HG02981 (cell line): ENCODE data around the gene E2F6.
"Not testable (repeated sequence)": the region's sequence is repeated elsewhere in the genome, so short reads cannot be mapped to it uniquely, and the experiment has no call there.

Source experiments
- ATAC-seq: cut with Tn5 transposase; IDR thresholded peaks from one replicate; pipeline ENCODE4 v1.9.1; 2021; ENCODE audit warnings: mild to moderate bottlenecking, moderate library complexity; ENCODE audit not compliant: unreplicated experiment

E2F6 gene

DNA sequence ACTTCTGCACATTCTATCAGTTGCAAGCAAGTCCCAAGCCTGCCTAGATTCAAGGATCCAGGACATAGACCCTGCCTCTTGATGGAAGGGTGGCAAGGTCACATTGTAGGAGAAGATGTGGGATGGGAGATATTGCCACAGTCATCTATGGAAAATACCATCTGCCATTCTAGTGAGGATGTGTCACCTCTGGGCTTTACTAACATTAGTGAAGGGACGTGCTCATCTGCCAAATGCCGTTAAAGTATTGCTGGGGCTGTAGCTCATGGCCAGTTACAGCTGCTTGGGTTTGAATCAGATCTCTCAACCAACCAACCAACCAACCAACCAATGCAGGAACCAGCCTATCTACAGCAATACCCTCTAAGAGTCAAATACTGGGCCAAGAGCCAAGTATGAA is 49.0 kb downstream of the E2F6 start:
- no peak for ATAC-seq

DNA sequence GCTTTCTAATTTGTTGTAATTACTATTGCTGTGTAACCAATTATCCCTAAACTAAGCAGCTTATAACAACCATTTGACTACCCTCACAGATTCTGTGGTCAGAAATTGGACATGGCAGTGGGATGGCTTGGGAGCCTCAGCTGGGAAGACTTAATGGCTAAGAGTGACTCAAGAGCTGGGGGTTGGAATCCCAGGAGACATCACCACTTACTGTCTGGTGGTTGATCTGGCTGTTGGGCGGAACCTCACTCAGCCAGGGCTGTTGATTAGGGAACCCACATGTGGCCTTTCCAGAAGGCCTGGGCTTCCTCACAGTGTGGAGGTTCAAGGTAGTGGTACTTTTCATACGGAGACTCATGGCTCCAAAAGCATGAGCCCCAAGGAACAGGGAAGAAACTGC is 49.8 kb downstream of the E2F6 start:
- no peak for ATAC-seq

DNA sequence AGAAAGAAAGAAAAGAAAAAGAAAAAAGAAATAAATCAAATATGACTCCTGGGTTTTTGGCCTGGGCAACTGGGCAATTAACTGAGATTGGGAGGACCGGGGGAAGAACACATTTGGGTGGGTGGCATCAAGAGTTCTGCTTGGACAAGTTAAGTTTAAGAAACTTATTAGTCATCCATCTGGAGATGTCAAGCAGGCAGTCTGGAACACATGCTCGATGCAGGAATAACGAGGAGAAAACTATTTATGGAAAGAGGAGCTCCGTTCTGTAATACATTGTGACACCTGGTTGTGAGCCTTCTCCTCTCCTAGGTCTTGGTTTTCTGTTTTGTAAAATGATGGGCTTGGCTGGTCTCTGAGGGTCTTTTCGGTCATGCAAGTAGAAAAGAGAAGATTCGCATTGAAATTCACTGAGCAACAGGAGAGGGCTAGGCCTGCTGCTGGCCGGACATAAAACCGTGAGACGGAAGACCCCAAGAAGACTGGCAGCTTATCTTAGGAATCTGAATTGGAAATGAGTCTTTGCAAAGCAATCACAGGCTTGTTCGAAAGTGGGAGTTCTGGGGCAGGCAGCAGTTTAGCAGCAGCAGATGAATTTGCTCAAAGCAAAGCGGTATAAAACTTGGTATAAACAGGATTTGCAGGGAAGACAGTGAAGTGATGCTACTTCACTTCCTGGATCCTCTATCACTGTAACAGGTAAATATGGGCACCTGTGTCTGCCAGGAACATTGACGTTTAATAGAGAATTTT is 51.4 kb downstream of the E2F6 start:
- ATAC-seq: no peak

DNA sequence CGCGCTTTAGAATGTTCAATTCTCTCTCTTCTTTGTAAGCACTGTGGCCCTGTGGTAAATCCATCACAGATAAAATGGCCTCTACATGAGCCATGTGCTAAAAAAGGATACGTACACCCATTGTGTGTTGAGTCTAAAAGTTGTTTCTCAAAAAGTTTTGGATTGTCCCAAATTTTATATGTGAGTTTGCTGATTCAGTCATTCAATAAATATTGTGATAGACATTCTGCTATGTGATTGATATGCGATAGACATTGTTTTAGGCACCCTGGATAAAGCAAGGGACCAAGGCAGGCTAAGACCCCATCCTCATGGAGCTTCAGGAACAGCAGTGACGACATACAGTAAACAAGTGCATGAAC is 53.5 kb downstream of the E2F6 start:
- ATAC-seq: no peak

DNA sequence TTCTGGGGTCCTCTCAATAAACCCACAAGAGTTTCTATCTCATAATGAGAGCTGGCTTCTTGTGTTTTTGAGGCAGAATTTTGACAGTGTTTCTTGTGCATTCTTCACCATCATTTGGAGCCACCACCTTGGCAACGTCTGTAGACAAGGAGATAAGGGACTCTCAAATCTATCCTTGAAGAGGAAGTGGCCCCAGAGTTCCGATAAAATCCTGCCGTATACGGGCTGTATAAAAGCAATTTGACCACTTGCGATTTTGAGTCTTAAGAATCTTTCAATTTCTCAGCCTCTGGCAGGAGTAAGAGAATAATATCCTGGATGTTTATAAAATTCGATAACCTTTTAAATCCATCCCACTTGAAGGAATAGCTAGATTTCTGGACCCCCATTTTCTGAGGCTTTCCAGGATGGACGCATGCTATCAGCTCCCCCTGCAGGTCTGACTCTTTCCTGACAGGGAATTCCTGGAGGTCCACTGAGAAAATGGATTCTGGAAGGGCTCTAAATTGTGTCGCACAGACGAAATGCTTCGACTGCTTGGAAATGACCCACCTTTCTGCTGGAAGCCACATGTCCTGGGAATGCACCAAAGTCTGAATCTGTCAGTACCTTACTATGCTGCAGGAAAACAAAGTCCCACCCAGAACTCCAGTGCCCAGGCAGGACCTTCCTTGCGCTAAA is 54.1 kb downstream of the E2F6 start:
- ATAC-seq: no peak

DNA sequence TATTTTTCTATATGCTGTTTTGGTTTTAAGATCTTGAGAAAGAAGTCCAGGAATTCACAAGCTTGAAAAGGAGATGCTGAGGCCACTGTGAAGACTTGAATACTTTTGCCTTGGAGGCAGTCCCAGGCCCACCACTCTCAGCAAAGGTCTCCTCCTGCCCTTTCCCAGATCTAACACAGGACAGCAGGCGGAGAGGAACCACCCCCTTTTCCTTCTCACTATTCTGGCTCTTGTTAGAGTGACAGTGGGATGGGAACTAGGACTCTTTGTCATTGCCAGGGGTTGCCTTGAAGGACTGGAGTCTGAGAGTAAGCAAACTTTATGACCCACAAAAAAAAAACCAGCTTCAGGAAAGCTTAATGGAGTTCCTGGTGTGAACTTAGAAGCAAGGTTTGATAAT is 54.7 kb downstream of the E2F6 start:
- ATAC-seq: no peak

DNA sequence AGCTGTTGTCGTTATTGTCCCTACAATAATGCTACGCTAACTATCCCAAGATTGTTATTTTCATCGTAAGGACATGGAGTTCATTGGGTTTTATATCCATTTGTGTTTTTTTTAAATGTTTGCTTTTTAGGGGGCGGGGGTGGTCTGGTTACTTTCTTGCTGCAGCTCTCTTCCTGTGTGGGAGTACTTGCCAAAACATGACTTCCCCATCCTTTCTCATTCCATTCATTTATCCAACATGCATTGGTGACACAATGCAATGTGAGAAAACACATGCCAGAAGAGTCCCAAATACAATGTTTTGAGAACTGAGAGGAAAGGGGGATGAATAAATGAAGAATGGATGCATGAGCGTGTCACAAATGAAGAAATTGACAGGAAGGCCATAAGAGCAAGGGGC is 55.9 kb downstream of the E2F6 start:
- no peak for ATAC-seq

DNA sequence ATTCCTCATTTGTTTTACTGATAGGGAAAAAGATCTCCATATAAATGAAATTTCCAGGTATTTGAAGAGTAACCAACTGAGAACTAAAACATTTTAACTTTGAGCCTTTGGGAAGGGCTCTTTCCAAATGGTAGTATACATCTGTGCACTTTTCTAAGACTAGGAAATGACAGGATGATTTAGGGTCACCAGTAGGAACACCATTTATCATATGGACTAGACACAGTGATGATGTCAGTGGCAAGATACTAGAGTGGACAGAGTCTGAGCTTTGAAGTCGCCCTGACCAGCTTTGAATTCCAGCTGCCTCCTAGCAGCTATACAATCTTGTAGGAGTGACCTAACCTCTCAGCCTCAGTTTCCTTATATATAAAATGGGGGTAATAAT is 56.4 kb downstream of the E2F6 start:
- no peak for ATAC-seq

DNA sequence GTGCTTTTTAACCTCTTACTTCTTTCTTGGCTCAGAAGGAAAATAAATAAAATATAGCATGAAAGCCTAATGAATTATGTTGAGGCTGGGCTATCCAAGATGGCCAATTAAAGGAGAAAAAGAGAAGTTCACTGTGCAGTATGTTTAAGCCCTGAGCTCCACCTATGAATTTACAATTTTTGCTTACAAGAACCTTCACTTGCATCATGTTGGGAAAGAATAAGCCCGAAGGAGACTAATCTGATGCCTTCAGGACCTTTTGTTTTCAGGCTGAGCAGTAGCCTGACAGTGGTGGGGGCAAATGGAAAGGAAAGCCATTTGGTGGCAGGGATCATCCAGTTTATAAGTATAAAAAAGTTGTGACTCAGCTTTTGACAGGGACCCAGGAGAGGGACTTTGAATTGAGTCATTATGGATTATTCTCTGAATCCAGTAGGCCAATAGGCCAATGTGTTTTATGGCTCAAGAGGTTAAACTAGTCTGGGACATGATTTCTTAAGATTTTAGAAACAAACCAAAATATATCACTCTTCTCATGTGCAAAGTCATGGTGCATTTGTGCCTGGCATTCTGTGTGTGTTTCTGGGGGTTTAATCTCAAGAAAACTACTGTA is 56.9 kb downstream of the E2F6 start:
- ATAC-seq: no peak

DNA sequence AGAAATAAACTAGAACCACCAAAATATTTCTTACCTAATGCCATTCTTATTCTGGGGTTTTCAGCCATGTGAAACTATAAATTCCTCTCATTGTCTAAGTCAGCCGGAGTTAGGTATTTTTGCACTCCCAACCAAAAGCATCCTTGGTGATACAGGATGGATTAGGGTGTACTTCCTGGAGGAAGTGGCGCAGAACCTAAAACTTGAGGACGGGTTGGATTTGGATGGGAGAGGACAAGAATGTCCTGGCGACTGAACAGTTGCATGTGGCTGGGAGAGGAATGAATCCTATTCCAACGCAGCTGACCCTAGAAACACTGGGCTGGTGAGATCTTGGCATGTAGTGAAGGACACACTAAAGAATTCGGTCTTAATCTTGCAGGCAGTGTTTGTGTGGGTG is 58.5 kb downstream of the E2F6 start:
- ATAC-seq: no peak

DNA sequence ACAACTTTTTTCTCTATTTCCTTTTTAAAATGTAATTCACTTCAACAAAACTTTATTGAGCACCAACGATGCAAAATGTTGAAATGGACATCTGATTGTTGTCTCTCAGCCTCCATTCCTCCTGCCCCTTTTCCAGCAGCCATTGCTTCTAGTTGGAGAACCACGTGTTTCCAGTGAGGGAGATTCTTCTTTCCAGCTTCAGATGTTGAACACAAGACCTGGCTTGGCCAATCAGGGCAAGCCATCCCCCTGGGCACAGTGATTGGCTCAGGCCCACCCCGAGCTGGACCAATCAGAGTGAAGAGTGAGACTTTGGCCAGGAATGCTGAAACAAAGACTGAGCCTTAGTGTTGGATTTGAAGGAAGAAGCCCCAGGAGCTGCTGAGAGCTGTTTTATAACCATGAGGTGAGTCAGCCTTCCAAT is 59.0 kb downstream of the E2F6 start:
- ATAC-seq: no peak

DNA sequence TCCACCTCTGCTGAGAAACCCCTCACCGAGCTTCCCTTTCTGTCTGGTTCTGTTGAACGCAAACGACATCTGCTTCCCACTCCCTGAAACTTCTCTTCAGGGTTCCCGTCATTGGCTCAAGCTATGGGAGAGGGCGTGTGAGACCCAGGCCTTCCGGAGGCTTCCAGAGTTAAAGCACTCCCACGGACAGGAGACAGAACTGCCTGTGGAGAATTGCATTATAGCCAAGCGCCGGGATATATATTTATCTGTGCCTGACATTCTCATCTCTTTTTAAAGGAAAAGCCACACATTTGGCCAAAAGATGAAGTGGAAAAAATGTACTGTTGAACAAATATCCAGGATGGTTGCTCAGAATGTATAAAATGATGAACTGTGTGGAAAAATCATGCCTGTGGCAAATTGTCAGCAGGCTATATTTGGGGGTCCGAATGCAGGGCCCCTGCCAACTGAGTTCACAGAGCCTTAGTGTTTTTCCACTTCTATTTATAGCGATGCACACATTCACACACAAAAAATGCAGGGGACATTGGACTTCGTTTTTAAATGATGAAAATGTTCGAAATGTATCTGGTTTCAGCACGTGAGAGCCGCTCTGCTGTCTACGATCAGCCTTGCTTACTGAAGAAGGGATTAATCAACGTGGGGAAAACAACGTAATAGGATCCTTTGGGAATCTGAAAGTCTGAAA is 59.5 kb downstream of the E2F6 start:
- no peak for ATAC-seq

DNA sequence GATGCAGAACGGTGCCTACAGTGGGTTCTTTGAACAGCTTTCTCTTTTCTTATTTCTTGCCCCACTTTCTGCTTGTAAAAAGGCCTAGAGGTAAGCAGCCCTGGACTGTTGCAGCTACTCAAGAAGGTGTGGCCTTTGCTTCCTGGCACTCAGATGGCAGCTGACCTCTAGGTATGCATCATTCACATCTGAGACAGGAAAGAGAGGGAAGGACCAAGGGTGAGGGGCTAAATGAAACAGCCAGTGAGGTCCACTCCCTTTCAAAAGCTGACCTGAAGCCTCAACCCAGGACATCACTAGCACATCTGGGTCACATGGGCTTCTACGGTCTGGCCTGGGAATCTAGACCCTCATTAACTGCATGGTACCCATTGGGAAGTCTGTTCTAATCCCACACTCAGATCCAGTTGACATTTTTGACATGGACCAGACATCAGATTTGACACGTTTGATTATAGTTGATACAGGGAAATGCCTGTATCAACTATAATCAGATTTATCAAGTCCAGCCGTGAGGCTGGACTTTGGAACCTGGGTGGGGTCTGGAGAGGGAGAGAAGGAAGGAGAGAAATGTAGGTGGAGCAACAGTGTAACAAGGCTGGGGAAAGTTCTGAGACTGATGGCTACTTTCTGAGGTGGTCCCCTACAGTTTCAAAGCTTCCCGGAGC is 60.2 kb downstream of the E2F6 start:
- ATAC-seq: no peak

DNA sequence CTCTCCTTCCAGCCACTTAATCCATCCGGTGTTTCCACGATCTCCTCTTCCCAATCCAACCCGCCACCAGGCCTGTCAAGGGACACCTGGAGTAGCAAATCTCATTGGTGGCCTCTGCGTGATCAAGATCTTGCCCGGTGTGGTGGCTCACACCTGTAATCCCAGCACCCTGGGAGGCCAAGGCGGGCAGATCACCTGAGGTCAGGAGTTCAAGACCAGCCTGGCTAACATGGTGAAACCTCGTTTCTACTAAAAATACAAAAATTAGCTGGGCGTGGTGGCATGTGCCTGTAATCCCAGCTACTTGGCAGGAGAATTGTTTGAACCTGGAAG is 60.9 kb downstream of the E2F6 start:
- not testable (repeated sequence) for ATAC-seq

DNA sequence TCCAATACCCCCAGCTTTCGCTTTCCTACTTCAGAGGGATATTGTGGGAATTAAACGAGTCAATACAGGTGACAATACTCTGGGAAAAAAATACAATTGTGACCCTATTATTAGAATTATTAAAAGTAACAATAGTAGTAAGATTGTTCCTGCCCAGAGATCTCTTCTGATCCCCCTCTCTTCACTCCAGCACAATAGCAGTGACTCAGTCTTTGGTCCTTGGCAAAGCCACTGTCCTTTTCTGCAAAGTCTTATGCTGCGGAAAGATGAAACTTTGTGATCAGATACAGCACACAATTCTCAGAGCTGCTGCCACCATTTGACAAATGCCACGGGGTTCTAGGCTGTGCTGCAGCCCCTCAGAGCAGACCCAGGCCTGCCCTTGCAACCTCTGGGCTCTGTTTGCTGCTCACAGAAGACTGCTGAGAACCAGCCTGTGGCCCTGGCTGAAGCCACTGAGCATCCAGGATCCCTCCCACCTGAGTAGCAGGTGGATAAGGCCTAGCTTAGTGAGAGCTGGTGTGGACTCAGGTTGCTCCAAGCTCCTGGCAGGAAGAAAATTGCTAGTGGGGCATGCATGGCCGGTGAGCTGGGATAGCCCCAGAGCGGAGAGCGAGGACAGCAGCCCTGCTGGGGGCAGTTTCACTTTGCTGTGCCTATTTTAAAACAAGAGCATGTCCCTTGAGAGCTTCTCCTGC is 61.4 kb downstream of the E2F6 start:
- no peak for ATAC-seq

DNA sequence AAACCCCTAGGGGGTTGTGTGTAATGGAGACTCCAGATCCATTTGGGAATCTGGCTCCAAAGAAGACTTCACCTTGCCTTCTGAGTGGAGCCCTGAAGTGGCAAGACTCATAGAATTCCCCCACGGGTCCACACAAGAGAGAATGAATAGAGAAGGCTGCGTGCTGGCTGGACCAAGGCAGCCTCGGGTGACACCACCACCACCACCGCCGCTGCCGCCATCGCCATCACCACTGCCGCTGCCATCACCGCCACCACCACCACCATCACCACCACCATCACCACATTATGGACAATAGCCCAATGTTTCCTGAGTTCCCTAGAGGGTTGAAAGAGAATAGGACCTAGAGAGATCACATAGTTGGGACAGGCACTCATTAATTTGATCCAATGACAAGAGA is 63.5 kb downstream of the E2F6 start:
- ATAC-seq: no peak

DNA sequence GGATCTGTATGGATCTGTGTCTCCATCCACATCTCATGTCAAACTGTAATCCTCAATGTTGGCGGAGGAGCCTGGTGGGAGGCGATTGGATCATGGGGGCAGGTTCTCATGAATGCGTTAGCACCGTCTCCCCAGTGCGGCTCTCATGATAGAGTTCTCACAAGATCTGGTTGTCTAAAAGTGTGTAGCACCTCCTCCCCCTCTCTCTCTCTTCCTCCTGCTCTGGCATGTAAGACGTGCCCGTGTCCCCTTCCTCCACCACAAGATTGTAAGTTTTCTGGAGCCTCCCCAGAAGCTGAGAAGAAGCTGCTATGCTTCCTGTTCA is 66.6 kb downstream of the E2F6 start:
- ATAC-seq: no peak

DNA sequence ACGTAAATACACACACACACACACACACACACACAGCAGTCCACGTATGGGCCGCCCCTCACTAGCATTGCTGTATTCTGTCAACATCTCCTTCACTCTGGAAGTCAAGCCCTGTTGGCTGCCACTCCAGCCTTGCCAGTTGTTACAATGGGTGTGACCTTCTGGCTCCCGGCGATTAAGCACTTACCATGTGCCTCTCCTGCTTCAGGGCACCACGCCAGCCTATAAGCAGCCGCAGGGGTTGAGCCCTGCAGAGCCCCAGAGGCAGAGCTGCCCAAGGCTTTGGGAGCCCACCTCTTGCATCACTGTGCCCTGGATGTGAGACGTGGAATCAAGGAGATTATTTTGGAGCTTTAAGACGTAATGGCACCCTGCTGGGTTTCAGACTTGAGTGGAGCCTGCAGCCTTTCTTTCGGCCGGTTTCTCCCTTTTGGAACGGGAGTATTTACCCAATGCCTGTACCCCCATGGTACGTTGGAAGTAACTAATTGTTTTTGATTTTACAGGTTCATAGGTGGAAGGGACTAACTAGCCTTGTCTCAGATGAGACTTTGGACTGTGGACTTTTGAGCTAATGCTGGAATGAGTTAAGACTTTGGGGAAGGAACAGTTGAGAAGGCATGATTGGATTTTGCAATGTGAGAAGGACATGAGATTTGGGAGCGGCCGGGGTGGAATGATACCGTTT is 67.1 kb downstream of the E2F6 start:
- ATAC-seq: no peak

DNA sequence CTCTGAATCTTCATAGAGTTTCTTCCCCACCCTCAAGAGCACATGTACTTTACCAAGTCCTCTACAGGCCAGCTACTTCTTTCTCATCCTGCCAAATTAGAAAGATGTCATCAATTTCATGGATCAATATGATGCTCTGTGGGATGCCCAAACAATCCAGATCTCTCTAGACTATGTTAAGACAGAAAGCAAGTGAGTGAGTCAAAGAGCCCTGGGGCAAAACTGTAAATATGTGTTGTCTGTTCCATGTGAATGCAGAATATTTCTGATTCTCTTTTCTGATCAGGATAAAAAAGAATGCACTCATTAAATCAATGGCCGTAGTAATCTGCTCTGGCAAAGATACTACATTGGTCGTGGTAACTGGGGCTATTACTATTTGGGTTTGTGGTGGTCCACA is 68.4 kb downstream of the E2F6 start:
- no peak for ATAC-seq
